Neural cell (in vitro differentiated cells): ENCODE data around the gene LMBRD1. TPM values are rescaled to one million over a fixed set of nuclear protein-coding genes. Genes with fewer than 3 reads are reported as not detected.

Experiments
- H2AFZ ChIP-seq: fragments of 200-600, 300-800 bp; sonication (generic), shearing (Covaris generic); 2 replicates; pipeline ENCODE4 v1.6.0; 2014; ENCODE audit warnings: low read depth, mild to moderate bottlenecking, antibody characterized with exemption, low read length, moderate library complexity
- H3F3A ChIP-seq: fragments of 200-600 bp; shearing (Covaris generic); 2 replicates; pipeline ENCODE4 v1.6.1; 2016; ENCODE audit warnings: mild to moderate bottlenecking, moderate library complexity, mixed read lengths, antibody characterized with exemption, low read length; ENCODE audit not compliant: insufficient read depth, poor library complexity, severe bottlenecking
- H3K27ac ChIP-seq: fragments of 200-600, 300-800 bp; sonication (generic), shearing (Covaris generic); 2 replicates; pipeline ENCODE4 v1.5.1; 2014; ENCODE audit warnings: mild to moderate bottlenecking, low read length, moderate library complexity
- H3K27me3 ChIP-seq: fragments of 300-800, 200-600 bp; sonication (generic), shearing (Covaris generic); 2 replicates; pipeline ENCODE4 v1.6.0; 2014; ENCODE audit warnings: mild to moderate bottlenecking, low read depth, low read length, moderate library complexity; ENCODE audit not compliant: insufficient read depth
- H3K36me3 ChIP-seq: fragments of 300-800, 200-600 bp; sonication (generic), shearing (Covaris generic); 2 replicates; pipeline ENCODE4 v1.5.1; 2014; ENCODE audit warnings: mild to moderate bottlenecking, antibody characterized with exemption, low read length, moderate library complexity; ENCODE audit not compliant: insufficient read depth
- H3K4me2 ChIP-seq: fragments of 300-800, 200-600 bp; sonication (generic), shearing (Covaris generic); 2 replicates; pipeline ENCODE4 v1.6.0; 2014; ENCODE audit warnings: mild to moderate bottlenecking, low read length
- H3K4me3 ChIP-seq: fragments of 300-800, 200-600 bp; sonication (generic), shearing (Covaris generic); 2 replicates; pipeline ENCODE4 v1.5.1; 2014; ENCODE audit warnings: mild to moderate bottlenecking, low read length, moderate library complexity
- H3K79me2 ChIP-seq: fragments of 200-600 bp; shearing (Covaris generic); replicated peaks from 2 replicates; pipeline ENCODE4 v1.6.0; 2014; ENCODE audit warnings: mild to moderate bottlenecking, low read length, moderate library complexity; ENCODE audit not compliant: insufficient read depth
- H3K9ac ChIP-seq: fragments of 300-800, 200-600 bp; sonication (generic), shearing (Covaris generic); 2 replicates; pipeline ENCODE4 v1.6.1; 2016; ENCODE audit warnings: mild to moderate bottlenecking, low read length, mixed read lengths
- H3K9me2 ChIP-seq: fragments of 200-600 bp; shearing (Covaris generic); 2 replicates; pipeline ENCODE4 v1.6.1; 2016; ENCODE audit warnings: mild to moderate bottlenecking, low read length, mixed read lengths; ENCODE audit not compliant: insufficient read depth
- H3K9me3 ChIP-seq: fragments of 200-600, 300-800 bp; sonication (generic), shearing (Covaris generic); 2 replicates; pipeline ENCODE4 v1.6.1; 2016; ENCODE audit warnings: mild to moderate bottlenecking, mixed run types, low read length, moderate library complexity, mixed read lengths
- H4K20me1 ChIP-seq: fragments of 200-600 bp; shearing (Covaris generic); 2 replicates; pipeline ENCODE4 v1.6.1; 2016; ENCODE audit warnings: mild to moderate bottlenecking, mixed run types; ENCODE audit not compliant: insufficient read depth
- EP300 ChIP-seq: fragments of 450-650 bp; conservative IDR thresholded peaks from 2 replicates; pipeline ENCODE4 v1.6.1; 2014; ENCODE audit warnings: antibody characterized with exemption, mild to moderate bottlenecking, moderate library complexity; ENCODE audit not compliant: poor library complexity, severe bottlenecking
- EZH2 ChIP-seq: fragments of 200-600, 300-800 bp; shearing (Covaris generic), sonication (generic); IDR thresholded peaks from 2 replicates; pipeline ENCODE4 v1.6.1; 2014; ENCODE audit warnings: antibody characterized with exemption, low read length, borderline replicate concordance, mild to moderate bottlenecking; ENCODE audit not compliant: insufficient read depth, poor library complexity, severe bottlenecking
- MXI1 ChIP-seq: fragments of 450-650 bp; conservative IDR thresholded peaks from 2 replicates; pipeline ENCODE4 v1.6.1; 2014; ENCODE audit warnings: antibody characterized with exemption, mild to moderate bottlenecking; ENCODE audit not compliant: poor library complexity, severe bottlenecking
- POLR2AphosphoS5 ChIP-seq: IDR thresholded peaks from 2 replicates; pipeline ENCODE4 v1.6.1; 2012
- RAD21 ChIP-seq: fragments of 450-650 bp; conservative IDR thresholded peaks from 2 replicates; pipeline ENCODE4 v1.6.1; 2014; ENCODE audit warnings: antibody characterized with exemption, mild to moderate bottlenecking, moderate library complexity
- SMC3 ChIP-seq: fragments of 450-650 bp; conservative IDR thresholded peaks from 2 replicates; pipeline ENCODE4 v1.6.1; 2014; ENCODE audit warnings: antibody characterized with exemption, mild to moderate bottlenecking, moderate library complexity; ENCODE audit not compliant: poor library complexity
- TAF1 ChIP-seq: IDR thresholded peaks from 2 replicates; pipeline ENCODE4 v1.6.1; 2012; ENCODE audit warnings: low read depth
- polyA plus RNA-seq: library from polyadenylated mRNA; depleted of rRNA; stranded (reverse); fragments of >200 nt; gene quantifications from 2 replicates; pipeline ENCODE4 v1.2.3, GENCODE V29; 2014
- TF ChIP-seq, protein P1 (sequence below): IDR thresholded peaks from 2 replicates; pipeline ENCODE4 v1.6.1; 2012; ENCODE audit warnings: borderline replicate concordance
- TF ChIP-seq, protein P2 (sequence below): fragments of 450-650 bp; IDR thresholded peaks from 2 replicates; pipeline ENCODE4 v1.5.1; 2014; ENCODE audit warnings: antibody characterized with exemption, mild to moderate bottlenecking, moderate library complexity; ENCODE audit not compliant: poor library complexity, severe bottlenecking

LMBRD1 gene
- polyA plus RNA-seq, 1 donor from 2014 or later = 84.2 TPM

DNA sequence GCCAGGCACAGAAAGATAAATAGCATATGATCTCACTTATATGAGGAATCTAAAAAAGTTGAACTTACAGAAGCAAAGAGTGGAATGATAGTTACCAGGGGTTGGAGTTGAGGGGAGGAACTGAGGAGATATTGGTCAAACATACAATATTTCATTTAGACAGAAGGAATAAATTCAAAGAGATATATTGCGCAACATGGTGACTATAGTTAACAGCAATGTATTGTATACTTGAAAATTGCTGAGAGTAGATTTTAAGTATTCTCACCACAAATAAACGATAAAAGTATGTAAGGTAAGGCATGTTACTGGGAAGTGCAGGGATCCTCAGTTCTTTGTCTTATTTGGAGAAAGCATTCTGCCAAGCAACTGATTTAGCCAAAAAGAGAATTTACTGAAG, 171.9 kb downstream of the LMBRD1 start:
- Histone ChIP-seq H3K9me3 (no peaks in the 10 kb centered on the region), H3K9ac (no peak overlapping the region), H3K27me3 (no peaks in the 10 kb centered on the region), H3K79me2 (no peaks in the 10 kb centered on the region), H3F3A (no peaks in the 10 kb centered on the region), H3K9me2 (no peaks in the 10 kb centered on the region), H3K36me3 (no peaks in the 10 kb centered on the region), H2AFZ (no peak overlapping the region), H3K4me3 (no peak overlapping the region), H4K20me1 (no peaks in the 10 kb centered on the region), H3K27ac (no peak overlapping the region), H3K4me2 (no peak overlapping the region)
- TF ChIP-seq, protein P1, sequence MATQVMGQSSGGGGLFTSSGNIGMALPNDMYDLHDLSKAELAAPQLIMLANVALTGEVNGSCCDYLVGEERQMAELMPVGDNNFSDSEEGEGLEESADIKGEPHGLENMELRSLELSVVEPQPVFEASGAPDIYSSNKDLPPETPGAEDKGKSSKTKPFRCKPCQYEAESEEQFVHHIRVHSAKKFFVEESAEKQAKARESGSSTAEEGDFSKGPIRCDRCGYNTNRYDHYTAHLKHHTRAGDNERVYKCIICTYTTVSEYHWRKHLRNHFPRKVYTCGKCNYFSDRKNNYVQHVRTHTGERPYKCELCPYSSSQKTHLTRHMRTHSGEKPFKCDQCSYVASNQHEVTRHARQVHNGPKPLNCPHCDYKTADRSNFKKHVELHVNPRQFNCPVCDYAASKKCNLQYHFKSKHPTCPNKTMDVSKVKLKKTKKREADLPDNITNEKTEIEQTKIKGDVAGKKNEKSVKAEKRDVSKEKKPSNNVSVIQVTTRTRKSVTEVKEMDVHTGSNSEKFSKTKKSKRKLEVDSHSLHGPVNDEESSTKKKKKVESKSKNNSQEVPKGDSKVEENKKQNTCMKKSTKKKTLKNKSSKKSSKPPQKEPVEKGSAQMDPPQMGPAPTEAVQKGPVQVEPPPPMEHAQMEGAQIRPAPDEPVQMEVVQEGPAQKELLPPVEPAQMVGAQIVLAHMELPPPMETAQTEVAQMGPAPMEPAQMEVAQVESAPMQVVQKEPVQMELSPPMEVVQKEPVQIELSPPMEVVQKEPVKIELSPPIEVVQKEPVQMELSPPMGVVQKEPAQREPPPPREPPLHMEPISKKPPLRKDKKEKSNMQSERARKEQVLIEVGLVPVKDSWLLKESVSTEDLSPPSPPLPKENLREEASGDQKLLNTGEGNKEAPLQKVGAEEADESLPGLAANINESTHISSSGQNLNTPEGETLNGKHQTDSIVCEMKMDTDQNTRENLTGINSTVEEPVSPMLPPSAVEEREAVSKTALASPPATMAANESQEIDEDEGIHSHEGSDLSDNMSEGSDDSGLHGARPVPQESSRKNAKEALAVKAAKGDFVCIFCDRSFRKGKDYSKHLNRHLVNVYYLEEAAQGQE = no peak
- no peak for TF ChIP-seq EP300
- TF ChIP-seq, protein P2, sequence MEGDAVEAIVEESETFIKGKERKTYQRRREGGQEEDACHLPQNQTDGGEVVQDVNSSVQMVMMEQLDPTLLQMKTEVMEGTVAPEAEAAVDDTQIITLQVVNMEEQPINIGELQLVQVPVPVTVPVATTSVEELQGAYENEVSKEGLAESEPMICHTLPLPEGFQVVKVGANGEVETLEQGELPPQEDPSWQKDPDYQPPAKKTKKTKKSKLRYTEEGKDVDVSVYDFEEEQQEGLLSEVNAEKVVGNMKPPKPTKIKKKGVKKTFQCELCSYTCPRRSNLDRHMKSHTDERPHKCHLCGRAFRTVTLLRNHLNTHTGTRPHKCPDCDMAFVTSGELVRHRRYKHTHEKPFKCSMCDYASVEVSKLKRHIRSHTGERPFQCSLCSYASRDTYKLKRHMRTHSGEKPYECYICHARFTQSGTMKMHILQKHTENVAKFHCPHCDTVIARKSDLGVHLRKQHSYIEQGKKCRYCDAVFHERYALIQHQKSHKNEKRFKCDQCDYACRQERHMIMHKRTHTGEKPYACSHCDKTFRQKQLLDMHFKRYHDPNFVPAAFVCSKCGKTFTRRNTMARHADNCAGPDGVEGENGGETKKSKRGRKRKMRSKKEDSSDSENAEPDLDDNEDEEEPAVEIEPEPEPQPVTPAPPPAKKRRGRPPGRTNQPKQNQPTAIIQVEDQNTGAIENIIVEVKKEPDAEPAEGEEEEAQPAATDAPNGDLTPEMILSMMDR = no peak
- no peak for TF ChIP-seq MXI1
- no peak for TF ChIP-seq TAF1
- TF ChIP-seq EZH2 = no peak
- no peak for TF ChIP-seq RAD21
- no peak for TF ChIP-seq SMC3
- TF ChIP-seq POLR2AphosphoS5 = no peak

Other genes starting within 250 kb of the LMBRD1 start
- gene COL19A1, start 69.5 kb upstream of the LMBRD1 start, polyA plus RNA-seq = 0.16 and 0.24 TPM in 2 replicates